ENCODE results near the gene OR10A3.

DNA sequence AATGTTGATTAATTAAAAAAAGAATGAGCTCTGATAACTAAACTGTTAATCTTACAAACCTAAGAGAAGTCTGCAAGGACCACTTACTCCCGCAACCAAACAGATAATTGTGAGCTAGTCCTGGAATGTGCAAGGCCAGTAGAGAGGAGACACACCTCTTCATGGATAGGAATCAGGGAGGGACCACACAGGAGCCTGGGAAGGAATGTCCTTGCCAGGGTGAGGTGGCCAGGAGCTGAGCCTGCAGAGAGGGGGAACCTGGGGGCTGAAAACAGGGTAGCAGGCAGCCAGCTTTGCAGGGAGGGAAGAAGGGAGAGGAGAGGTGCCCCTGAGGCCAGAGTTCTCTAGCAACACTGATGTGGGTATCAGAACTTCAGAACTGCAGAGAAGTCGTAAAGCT lies 33.2 kb upstream of the OR10A3 start:
- no peak for TF ChIP-seq POLR2A (IDR thresholded peaks at IDR 0.05)
- TF ChIP-seq, protein P1, sequence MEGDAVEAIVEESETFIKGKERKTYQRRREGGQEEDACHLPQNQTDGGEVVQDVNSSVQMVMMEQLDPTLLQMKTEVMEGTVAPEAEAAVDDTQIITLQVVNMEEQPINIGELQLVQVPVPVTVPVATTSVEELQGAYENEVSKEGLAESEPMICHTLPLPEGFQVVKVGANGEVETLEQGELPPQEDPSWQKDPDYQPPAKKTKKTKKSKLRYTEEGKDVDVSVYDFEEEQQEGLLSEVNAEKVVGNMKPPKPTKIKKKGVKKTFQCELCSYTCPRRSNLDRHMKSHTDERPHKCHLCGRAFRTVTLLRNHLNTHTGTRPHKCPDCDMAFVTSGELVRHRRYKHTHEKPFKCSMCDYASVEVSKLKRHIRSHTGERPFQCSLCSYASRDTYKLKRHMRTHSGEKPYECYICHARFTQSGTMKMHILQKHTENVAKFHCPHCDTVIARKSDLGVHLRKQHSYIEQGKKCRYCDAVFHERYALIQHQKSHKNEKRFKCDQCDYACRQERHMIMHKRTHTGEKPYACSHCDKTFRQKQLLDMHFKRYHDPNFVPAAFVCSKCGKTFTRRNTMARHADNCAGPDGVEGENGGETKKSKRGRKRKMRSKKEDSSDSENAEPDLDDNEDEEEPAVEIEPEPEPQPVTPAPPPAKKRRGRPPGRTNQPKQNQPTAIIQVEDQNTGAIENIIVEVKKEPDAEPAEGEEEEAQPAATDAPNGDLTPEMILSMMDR (IDR thresholded peaks at IDR 0.05) = no peak
